Activated naive CD4-positive, alpha-beta T cell treated with Interleukin-2 at 50 U/mL for 16 hours (primary cell): ENCODE results near the gene TMEM135.
"Not testable (repeated sequence)": the region's sequence is repeated elsewhere in the genome, so short reads cannot be mapped to it uniquely, and the experiment has no call there.

Source experiments
- DNase-seq: peaks from one replicate; pipeline ENCODE4 v3.0.0-alpha.2; 2020

The TMEM135 gene

DNA sequence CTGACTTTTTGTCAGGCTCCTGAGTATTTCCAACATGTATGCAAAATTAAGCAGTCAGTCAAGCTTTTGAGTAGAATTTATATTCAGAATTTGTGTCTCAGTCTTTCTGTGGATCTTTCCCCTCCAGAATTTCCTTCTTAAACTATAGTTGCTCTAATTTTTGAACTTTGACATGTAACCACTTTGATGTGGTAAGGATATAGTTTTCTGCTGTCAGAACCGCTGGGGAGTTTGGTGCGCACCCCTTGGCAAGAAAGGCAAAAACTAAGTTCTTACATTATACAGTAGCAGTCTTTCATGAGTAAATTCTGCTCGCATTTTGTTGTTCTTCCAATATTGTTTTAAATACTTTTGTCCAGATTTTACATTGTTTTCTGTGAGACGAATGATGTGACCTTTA is 105.9 kb downstream of the TMEM135 start:
- no peak for DNase-seq

DNA sequence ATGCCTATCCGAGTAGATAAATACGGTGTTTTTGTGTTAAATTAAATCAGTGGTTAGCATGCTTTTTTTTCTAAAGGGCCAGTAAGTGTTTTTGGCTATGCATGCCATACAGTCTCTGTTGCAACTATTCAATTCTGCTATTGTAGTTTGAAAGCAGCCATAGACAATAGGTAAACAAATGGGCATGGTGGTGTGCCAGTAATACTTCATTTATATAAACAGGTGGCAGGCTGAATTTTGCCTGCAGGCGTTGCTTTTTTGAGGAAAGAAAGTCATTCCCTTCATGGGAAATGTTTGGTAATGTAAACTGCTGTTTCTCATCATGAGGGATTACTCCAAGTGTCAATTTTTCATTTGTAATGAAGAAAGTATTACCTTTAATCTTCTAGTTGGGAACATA is 106.5 kb downstream of the TMEM135 start:
- DNase-seq = no peak

- DNase-seq = no peak
Measured at GRCh38 chr11:87148749-87149148, 111.0 kb downstream of the TMEM135 start.

DNA sequence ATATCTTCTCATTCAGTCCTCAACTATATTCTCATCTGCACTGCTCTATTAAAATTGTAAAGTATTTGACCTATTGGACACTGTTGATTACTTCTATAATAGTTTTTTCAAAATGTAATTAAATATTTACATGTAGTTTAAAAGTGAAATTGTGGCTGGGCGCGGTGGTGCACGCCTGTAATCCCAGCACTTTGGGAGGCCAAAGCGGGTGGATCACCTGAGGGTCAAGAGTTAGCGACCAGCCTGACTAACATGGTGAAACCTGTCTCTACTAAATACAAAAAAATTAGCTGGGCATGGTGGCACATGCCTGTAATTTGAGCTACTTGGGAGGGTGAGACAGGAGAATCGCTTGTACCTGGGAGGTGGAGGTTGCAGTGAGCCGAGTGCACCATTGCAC is 112.0 kb downstream of the TMEM135 start:
- DNase-seq = not testable (repeated sequence)

DNA sequence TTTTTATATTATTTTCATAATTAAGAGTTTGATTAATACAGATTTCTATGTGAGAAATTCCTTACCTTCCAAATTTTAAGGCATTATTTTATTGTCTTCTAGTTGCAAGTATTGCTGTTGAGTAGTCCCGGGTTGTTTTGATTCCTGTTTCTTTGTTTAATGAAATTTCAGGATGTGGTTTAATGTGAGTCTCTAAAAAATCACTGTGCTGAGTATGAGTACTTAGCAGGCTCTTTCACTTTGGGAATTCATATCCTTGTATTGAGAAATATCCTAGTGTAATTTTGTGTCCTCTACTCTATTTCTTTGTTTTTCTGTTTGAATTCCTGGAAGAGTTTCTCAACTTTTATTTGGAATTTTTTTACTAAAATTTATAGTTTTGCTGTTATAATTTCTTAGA is 113.2 kb downstream of the TMEM135 start:
- DNase-seq = no peak

- no peak for DNase-seq
Measured at GRCh38 chr11:87154246-87154645, 116.5 kb downstream of the TMEM135 start.

GRCh38 chr11:87156970-87157369 is 119.2 kb downstream of the TMEM135 start:
- no peak for DNase-seq

DNA sequence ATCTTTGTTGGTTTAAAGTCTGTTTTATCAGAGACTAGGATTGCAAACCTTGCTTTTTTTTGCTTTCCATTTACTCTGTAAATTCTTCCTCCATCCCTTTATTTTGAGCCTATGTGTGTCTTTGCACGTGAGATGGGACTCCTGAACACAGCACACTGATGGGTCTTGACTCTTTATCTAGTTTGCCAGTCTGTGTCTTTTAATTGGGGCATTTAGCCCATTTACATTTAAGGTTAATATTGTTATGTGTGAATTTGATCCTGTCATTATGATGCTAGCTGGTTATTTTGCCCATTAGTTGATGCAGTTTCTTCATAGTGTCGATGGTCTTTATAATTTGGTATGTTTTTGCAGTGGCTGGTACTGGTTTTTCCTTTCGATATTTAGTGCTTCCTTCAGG is 131.3 kb downstream of the TMEM135 start:
- DNase-seq = not testable (repeated sequence)

GRCh38 chr11:87173185-87174039 is 135.7 kb downstream of the TMEM135 start:
- DNase-seq = no peak

- DNase-seq = no peak
Measured at GRCh38 chr11:87174870-87175269, 137.1 kb downstream of the TMEM135 start.

DNA sequence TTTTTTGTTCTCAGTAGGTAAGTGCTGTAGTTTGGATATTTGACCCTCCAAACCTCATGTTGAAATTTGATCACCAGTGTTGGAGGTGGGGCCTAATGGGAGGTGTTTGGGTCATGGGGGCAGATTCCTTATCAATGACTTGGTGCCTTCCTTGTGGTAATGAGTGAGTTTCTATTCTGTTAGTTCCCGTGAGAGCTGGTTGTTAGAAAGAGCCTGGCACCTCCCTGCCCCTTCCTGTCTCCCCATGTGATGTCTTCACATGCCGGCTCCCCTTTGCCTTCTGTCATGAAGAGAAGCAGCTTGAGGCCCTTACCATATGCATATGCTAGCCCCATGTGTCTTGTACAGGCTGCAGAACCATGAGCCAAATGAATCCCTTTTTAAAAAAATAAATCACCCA is 138.3 kb downstream of the TMEM135 start:
- DNase-seq = no peak

- no peak for DNase-seq
Measured at GRCh38 chr11:87179621-87180020, 141.9 kb downstream of the TMEM135 start.

DNA sequence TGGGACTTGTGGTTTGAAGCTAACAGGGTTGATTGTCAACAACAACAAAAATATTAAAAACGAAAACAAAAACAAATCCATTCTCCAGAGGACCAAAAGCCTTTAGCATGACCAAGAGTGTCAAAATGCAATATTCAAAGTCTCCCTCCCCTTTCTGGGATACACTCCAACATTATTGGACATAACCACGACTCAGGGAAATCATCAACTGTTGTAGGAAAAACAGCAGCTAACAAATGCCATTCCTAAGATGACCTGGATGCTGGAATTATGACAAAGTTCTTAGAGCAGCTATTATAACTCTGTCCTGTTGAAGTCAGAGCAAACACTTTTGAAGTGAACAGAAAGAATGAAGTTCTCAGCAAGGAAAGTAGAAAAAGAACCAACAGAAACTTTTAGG is 143.0 kb downstream of the TMEM135 start:
- no peak for DNase-seq

DNA sequence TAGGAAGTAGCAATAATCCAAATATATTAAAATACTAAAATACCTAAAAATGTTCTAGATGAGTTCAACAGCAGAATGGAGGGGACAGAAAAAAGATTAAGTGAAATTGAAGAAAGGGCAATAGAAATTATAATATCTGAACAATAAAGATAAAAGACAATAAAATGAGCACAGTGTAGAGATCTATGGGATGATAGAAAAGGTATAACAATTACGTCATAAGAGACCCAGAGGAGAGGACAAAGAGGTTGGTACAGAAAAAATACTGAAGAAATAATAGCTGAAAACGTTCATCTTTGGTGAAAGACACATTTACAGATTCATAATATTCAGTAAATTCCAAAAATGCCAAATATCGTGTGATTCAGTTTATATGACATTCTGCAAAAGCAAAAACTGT is 143.4 kb downstream of the TMEM135 start:
- DNase-seq = no peak

GRCh38 chr11:87185228-87185627 is 147.5 kb downstream of the TMEM135 start:
- no peak for DNase-seq

GRCh38 chr11:87187076-87187475 is 149.3 kb downstream of the TMEM135 start:
- no peak for DNase-seq

DNA sequence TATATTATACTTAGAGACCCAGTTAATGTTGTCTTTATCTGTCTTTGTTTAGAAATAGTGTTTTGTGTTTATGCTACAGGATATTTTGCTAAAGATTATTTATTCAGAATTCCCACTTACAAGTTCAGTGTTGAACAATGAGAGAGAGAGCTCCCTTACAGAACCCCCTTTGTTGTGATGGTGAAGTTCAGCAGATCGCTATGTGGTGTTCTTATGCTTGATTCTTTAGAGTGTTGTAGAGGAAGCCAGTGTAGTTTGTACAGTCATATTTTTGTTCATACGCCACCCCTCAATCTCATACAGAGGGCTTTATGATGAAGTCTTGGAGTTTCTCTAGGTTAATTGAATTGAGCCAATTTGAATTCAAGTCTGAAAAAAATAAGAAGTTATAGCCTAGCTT is 150.2 kb downstream of the TMEM135 start:
- no peak for DNase-seq

DNA sequence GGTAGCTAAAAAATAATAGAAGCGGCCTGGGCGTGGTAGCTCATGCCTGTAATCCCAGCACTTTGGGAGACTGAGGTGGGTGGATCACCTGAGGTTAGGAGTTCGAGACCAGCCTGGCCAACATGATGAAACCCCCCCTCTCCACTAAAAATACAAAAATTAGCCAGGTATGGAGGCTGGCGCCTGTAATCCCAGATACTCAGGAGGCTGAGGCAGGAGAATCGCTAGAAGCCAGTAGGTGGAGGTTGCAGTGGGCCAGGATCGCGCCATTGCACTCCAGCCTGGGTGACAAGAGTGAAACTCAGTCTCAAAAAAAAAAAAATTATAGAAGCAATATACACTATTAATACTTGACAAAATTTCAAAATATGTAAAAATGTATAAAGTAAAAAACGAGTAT is 150.7 kb downstream of the TMEM135 start:
- not testable (repeated sequence) for DNase-seq

GRCh38 chr11:87188921-87189320 is 151.2 kb downstream of the TMEM135 start:
- DNase-seq = not testable (repeated sequence)

GRCh38 chr11:87190071-87190470 is 152.3 kb downstream of the TMEM135 start:
- no peak for DNase-seq

DNA sequence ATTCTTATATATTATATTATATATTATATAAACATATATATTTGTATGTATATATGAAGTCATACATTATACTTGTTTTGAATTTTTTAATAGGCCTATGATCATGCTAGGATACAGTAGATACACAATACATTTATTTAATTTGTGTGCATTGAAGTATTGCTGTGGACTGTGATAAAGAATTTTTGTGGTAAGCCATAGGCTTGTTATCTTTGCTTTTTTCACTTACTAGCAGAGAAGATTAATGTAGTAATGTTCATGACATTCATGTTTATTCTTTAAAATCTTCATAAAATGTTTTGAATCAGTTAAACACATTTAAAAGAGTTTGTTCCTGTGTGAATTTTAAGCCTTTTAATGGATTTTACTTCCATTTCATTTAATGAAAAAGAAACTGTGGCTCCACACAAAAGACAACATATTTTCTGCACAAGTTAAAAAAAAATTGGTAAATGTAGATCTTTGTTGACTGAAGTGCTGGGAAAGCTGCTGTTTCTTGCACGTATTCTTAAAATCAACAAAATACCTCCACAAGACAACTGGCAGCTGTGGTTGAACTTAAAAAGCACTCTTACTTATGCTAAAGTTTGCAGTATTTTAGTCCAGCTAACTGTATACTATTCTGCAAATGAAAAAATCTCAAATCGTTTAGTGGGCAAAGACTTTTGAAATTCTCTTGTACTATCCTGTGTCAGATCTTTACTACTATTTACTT is 156.2 kb downstream of the TMEM135 start:
- no peak for DNase-seq

GRCh38 chr11:87194985-87195820 is 157.5 kb downstream of the TMEM135 start:
- no peak for DNase-seq

GRCh38 chr11:87198266-87198881 is 160.6 kb downstream of the TMEM135 start:
- no peak for DNase-seq
